ENCODE data around the gene SLC6A17.
A peak's percentile ranks its signal among the peaks of the same experiment; 100 is the strongest.

The SLC6A17 gene

DNA sequence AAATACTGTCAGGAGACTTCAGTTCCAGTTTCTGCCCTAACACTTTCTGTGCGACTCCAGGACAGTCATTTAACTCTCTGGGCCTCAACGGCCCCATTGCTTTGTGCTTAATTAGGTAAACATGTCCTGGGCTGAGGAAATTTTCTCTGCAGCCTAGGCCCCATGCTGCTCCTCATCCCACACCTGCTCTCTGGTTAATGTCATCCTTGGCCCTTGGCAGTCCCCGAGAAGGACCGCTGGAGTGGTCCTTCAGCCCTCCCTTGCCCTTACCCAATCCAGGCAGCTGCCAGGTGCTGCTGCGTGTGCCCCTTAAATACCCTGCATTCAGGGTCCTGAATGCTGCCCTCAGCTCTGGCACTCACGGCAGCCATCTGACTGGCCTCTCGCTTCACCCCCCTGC, 19.3 kb upstream of the SLC6A17 start:
- Histone ChIP-seq H3K27ac (no peak overlapping the region), H3K9ac (no peak overlapping the region), H3K4me1 (peaks cover 8 to 53% (median 31%) of the 10 kb centered on the region in 10 experiments; a peak in 18 of 20 replicates), H3K9me3 (replicated peaks in 1 of 11) (peaks cover 6 to 12% (median 10%) of the 10 kb centered on the region in 11 experiments), H3K27me3 (peaks cover 18 to 38% (median 31%) of the 10 kb centered on the region in 11 experiments), H3K36me3 (no peaks in the 10 kb centered on the region; a peak in 1 of 22 replicates), H4K20me1 (no peaks in the 10 kb centered on the region; a peak in 2 of 22 replicates), H3K4me3 (no peak overlapping the region), H3K4me2 (peak overlapping the region in 8 of 11 experiments; percentile 68 to 87 (median 78); a peak in 13 of 22 replicates)
- no peak for TF ChIP-seq Cebpa-rat (IDR thresholded peaks at IDR 0.05)

DNA sequence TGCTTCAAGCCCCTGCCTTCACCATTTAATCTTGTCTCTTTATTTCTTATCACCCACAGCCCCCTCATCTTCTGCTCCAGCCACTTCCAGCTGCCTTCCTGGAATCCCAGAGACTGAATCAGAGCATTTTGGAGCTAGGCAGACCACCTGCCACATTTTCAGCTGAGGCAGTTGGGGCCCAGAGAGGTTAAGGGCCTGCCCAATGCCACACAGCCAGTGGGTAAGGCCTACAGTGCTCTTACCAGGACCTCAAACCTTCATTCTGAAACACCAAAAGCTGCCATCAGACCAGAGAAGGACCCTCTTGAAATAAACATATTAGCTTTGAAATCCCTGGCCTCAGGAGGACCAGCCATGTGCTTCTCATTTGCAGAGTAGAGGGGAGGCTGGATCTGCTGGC, 17.6 kb upstream of the SLC6A17 start:
- Histone ChIP-seq H3K4me3 (no peak overlapping the region), H3K36me3 (no peaks in the 10 kb centered on the region), H4K20me1 (no peaks in the 10 kb centered on the region; a peak in 2 of 22 replicates), H3K27ac (no peak overlapping the region), H3K4me2 (no peak overlapping the region), H3K27me3 (peaks cover 18 to 38% (median 31%) of the 10 kb centered on the region in 11 experiments), H3K9ac (no peak overlapping the region), H3K9me3 (replicated peaks in 1 of 11) (no peaks in the 10 kb centered on the region), H3K4me1 (peaks cover 13 to 63% (median 45%) of the 10 kb centered on the region in 10 experiments)
- TF ChIP-seq Cebpa-rat (IDR thresholded peaks at IDR 0.05) = no peak

DNA sequence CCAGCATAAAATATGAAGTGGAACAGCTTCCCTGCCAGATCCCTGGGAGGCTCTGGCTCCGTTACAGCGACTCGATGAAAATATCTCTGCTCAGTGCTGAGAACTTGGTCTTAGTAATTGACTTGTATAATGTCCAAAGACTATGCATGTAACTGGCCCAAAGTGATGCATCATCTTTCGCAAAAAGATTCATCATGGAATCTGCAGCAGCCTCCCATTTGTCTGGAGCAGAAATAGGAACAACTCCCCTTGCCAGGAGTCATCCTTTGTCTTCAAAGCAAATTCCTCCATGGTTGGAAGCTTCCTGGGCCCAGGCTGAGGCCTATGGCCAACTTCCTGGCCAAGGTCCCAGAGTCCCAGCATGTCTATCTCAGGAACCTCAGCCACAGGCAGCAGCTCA, 16.9 kb upstream of the SLC6A17 start:
- no peak overlapping the region for H3K4me3 ChIP-seq

GRCh38 chr1:110134050-110134595, 16.2 kb upstream of the SLC6A17 start:
- TF ChIP-seq Cebpa-rat (IDR thresholded peaks at IDR 0.05) = no peak
- Histone ChIP-seq H3K27me3 (peaks cover 18 to 28% (median 22%) of the 10 kb centered on the region in 11 experiments), H4K20me1 (no peaks in the 10 kb centered on the region), H3K36me3 (no peaks in the 10 kb centered on the region), H3K27ac (no peak overlapping the region), H3K4me3 (no peak overlapping the region), H3K9ac (no peak overlapping the region), H3K4me2 (no peak overlapping the region; a peak in 1 of 22 replicates), H3K9me3 (replicated peaks in 1 of 11) (no peaks in the 10 kb centered on the region), H3K4me1 (peaks cover 13 to 63% (median 44%) of the 10 kb centered on the region in 10 experiments)

More for the DNA sequence above, 16.9 kb upstream of the SLC6A17 start:
- peaks cover 18 to 35% (median 29%) of the 10 kb centered on the region in 11 experiments for H3K27me3 ChIP-seq
- H3K36me3 ChIP-seq = no peaks in the 10 kb centered on the region
- no peaks in the 10 kb centered on the region; a peak in 2 of 22 replicates for H4K20me1 ChIP-seq
- no peak overlapping the region for H3K9ac ChIP-seq
- H3K4me2 ChIP-seq = no peak overlapping the region
- peaks cover 13 to 64% (median 47%) of the 10 kb centered on the region in 10 experiments for H3K4me1 ChIP-seq
- no peak for TF ChIP-seq Cebpa-rat (IDR thresholded peaks at IDR 0.05)
- no peak overlapping the region for H3K27ac ChIP-seq
- H3K9me3 ChIP-seq (replicated peaks in 1 of 11) = no peaks in the 10 kb centered on the region

DNA sequence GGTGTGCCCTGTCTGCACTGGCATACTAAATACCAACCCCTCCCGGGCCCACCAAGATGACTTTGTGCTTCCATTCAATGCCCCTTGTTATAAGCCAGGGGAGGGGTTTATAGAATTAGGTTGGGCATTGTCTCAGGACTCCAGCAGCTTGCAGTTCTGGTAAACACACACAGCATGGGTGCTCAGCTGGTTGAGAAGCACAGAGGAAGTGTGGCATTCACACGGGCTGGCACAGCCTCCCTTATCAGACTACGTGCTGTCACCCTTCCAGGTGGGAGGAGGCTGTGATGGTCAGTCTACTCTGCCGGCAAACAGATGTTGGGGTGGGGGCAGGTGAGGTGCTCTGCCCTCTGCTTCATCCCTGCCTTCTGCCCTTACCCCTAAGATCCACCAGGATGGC, 15.0 kb upstream of the SLC6A17 start:
- peak overlapping the region in 7 of 11 experiments; percentile 17 to 81 (median 78); a peak in 9 of 22 replicates for H3K4me2 ChIP-seq
- peaks cover 7 to 52% (median 36%) of the 10 kb centered on the region in 10 experiments for H3K4me1 ChIP-seq
- H3K9ac ChIP-seq = no peak overlapping the region
- peaks cover 0 to 10% (median 5%) of the 10 kb centered on the region in 11 experiments; a peak in 5 of 22 replicates for H3K9me3 ChIP-seq (replicated peaks in 1 of 11)
- no peaks in the 10 kb centered on the region for H4K20me1 ChIP-seq
- no peaks in the 10 kb centered on the region for H3K36me3 ChIP-seq
- peaks cover 9 to 17% (median 11%) of the 10 kb centered on the region in 11 experiments for H3K27me3 ChIP-seq
- no peak overlapping the region for H3K4me3 ChIP-seq
- no peak overlapping the region for H3K27ac ChIP-seq
- no peak for TF ChIP-seq Cebpa-rat (IDR thresholded peaks at IDR 0.05)

DNA sequence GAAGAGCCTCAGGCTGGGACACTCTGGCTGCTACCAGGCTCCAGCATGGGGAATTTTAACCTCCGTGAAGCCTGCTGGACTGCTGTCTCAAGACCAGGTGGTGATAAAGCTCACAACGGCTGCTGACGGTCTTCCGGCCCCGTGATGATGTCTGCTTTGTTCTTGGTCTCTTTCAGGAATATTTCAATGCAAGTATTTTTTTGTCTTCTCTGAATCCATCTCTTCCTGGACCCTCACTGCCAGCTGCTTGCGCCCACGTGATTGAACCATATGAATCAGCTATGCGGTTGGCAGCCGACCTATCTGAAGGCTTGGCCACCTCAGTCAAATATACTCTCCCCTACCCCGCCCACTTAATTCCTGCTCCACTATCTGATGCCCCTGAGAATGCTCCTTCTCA, 14.6 kb upstream of the SLC6A17 start:
- H3K36me3 ChIP-seq = no peaks in the 10 kb centered on the region
- no peak overlapping the region for H3K27ac ChIP-seq
- no peak overlapping the region for H3K9ac ChIP-seq
- H3K27me3 ChIP-seq = peaks cover 4 to 13% (median 7%) of the 10 kb centered on the region in 11 experiments; a peak in 20 of 22 replicates
- no peak for TF ChIP-seq Cebpa-rat (IDR thresholded peaks at IDR 0.05)
- H3K9me3 ChIP-seq (replicated peaks in 1 of 11) = peaks cover 0 to 12% (median 5%) of the 10 kb centered on the region in 11 experiments; a peak in 6 of 22 replicates
- H3K4me1 ChIP-seq = peaks cover 5 to 48% (median 32%) of the 10 kb centered on the region in 10 experiments
- H3K4me3 ChIP-seq = no peak overlapping the region
- peak overlapping the region in 8 of 11 experiments; percentile 17 to 81 (median 75); a peak in 13 of 22 replicates for H3K4me2 ChIP-seq
- no peaks in the 10 kb centered on the region for H4K20me1 ChIP-seq

- Histone ChIP-seq H3K4me3 (peak overlapping the region in 1 of 10 experiments; percentile 18; a peak in 1 of 20 replicates), H3K36me3 (no peaks in the 10 kb centered on the region), H3K9ac (no peak overlapping the region), H3K4me1 (peaks cover 5 to 43% (median 29%) of the 10 kb centered on the region in 10 experiments), H3K9me3 (replicated peaks in 1 of 11) (peaks cover 0 to 15% (median 5%) of the 10 kb centered on the region in 11 experiments; a peak in 6 of 22 replicates), H4K20me1 (no peaks in the 10 kb centered on the region), H3K4me2 (peak overlapping the region; percentile 27 to 81 (median 70); a peak in 21 of 22 replicates), H3K27me3 (peaks cover 0 to under 1% (median 0%) of the 10 kb centered on the region in 11 experiments; a peak in 1 of 22 replicates), H3K27ac (no peak overlapping the region)
- TF ChIP-seq Cebpa-rat (IDR thresholded peaks at IDR 0.05) = no peak
Observed at GRCh38 chr1:110136911-110137310, 13.4 kb upstream of the SLC6A17 start.

DNA sequence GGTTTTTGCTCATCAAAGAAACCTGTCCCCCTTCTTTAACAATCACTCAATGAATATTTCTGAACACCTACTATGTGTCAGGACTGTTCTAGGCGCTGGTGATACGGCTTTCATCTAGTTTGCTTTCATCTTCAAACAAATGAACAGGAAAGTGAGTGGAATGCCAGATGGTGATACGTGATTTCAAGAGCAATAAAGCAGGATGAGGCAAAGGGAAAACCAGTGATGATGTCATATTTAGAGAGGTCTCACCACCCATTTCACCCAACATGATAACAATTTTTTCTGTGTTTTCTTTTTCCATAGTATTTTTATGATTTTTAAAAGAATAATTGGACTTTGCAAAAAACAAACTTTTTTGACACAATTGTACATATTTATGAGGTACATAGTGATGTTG, 11.3 kb upstream of the SLC6A17 start:
- H3K4me1 ChIP-seq = peaks cover 7 to 41% (median 29%) of the 10 kb centered on the region in 10 experiments
- no peaks in the 10 kb centered on the region for H3K27me3 ChIP-seq
- no peak overlapping the region for H3K4me3 ChIP-seq
- TF ChIP-seq Cebpa-rat (IDR thresholded peaks at IDR 0.05) = no peak
- H4K20me1 ChIP-seq = no peaks in the 10 kb centered on the region
- no peak overlapping the region for H3K27ac ChIP-seq
- H3K36me3 ChIP-seq = no peaks in the 10 kb centered on the region
- peaks cover 0 to 15% (median 5%) of the 10 kb centered on the region in 11 experiments; a peak in 6 of 22 replicates for H3K9me3 ChIP-seq (replicated peaks in 1 of 11)
- H3K9ac ChIP-seq = no peak overlapping the region
- H3K4me2 ChIP-seq = no peak overlapping the region

DNA sequence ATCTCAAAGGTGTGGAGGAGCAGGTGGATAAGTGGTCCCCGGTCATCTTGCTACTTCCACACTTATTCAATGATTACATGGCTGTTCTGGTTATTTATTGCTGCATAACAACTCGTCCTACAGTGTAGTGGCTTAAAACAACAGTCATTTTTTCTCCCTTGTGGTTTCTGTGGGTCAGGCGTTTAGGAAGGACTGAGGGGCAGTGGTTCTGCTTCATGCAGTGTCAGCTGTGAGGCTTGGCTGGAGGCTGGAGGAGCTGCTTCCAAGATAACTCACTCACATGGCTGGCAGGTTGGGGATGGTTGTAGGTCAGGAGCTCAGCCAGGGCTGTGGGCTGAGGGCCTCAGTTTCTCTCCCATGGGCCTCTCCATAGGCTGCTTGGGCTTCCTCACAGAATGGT, 5.9 kb upstream of the SLC6A17 start:
- no peak overlapping the region for H3K9ac ChIP-seq
- H3K4me1 ChIP-seq = peaks cover 0 to 11% (median 0%) of the 10 kb centered on the region in 10 experiments; a peak in 4 of 20 replicates
- 0 out of 22 replicates have a peak, but pooled peaks cover 0 to under 1% (median 0%) of the 10 kb centered on the region in 11 experiments for H4K20me1 ChIP-seq
- no peak overlapping the region for H3K4me3 ChIP-seq
- H3K27me3 ChIP-seq = peaks cover 21 to 30% (median 27%) of the 10 kb centered on the region in 11 experiments
- no peak overlapping the region for H3K27ac ChIP-seq
- TF ChIP-seq Cebpa-rat (IDR thresholded peaks at IDR 0.05) = no peak
- H3K36me3 ChIP-seq = no peaks in the 10 kb centered on the region
- peaks cover 0 to 15% (median 5%) of the 10 kb centered on the region in 11 experiments; a peak in 6 of 22 replicates for H3K9me3 ChIP-seq (replicated peaks in 1 of 11)
- H3K4me2 ChIP-seq = peak overlapping the region in 3 of 11 experiments; percentile 21 to 29 (median 23); a peak in 4 of 22 replicates
